ENCODE data around the gene LIN7A. TPM values are rescaled to one million over a fixed set of nuclear protein-coding genes. Genes with fewer than 3 reads are reported as not detected.

Gene LIN7A
- total RNA-seq, 1 donor from 2014 or later: 31.7 TPM

DNA sequence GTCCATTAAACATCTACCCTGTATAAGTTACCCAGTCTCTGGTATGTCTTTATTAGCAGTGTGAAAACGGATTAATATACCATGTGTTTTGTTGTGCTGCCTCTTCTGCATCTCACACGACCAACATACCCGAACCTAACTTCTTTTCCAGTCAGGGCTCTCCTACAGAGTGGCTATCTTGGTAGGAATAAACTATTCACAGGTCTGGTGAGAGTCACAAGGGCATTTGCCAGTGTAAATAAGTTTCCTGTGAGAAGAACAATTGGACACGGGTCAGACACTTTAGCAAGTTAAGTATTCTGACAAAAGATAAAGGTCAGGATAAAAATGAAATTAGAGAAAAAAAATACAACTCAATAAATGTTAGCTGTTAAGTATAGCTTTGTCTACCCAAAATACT, 160.1 kb downstream of the LIN7A start:
- no peaks in the 10 kb centered on the region for H3K27me3 ChIP-seq
- peaks cover 4% of the 10 kb centered on the region for H3K9me3 Mint-ChIP-seq
- no peaks in the 10 kb centered on the region for H3K36me3 Mint-ChIP-seq
- no peak overlapping the region for H3K4me3 ChIP-seq
- DNase-seq (ENCODE audit: low spot score): no peak
- H4K20me1 ChIP-seq (ENCODE audit: low read depth): no peaks in the 10 kb centered on the region
- H3K79me2 ChIP-seq (ENCODE audit: low read depth): no peaks in the 10 kb centered on the region
- H3K4me3 Mint-ChIP-seq: no peak overlapping the region
- H3F3A ChIP-seq (ENCODE audit: low read depth): peaks cover 16% of the 10 kb centered on the region
- H3K27me3 Mint-ChIP-seq (ENCODE audit: insufficient read depth, low read depth): no peaks in the 10 kb centered on the region
- TF ChIP-seq EZH2 (IDR thresholded peaks at IDR 0.05) (no peak), EZH2phosphoT487 (IDR thresholded peaks at IDR 0.05) (no peak)
- TF ChIP-seq, protein P1, sequence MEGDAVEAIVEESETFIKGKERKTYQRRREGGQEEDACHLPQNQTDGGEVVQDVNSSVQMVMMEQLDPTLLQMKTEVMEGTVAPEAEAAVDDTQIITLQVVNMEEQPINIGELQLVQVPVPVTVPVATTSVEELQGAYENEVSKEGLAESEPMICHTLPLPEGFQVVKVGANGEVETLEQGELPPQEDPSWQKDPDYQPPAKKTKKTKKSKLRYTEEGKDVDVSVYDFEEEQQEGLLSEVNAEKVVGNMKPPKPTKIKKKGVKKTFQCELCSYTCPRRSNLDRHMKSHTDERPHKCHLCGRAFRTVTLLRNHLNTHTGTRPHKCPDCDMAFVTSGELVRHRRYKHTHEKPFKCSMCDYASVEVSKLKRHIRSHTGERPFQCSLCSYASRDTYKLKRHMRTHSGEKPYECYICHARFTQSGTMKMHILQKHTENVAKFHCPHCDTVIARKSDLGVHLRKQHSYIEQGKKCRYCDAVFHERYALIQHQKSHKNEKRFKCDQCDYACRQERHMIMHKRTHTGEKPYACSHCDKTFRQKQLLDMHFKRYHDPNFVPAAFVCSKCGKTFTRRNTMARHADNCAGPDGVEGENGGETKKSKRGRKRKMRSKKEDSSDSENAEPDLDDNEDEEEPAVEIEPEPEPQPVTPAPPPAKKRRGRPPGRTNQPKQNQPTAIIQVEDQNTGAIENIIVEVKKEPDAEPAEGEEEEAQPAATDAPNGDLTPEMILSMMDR (IDR thresholded peaks at IDR 0.05): no peak
- H3K4me1 Mint-ChIP-seq: no peaks in the 10 kb centered on the region
- no peaks in the 10 kb centered on the region for H3K9me3 ChIP-seq (ENCODE audit: low read depth)
- no peaks in the 10 kb centered on the region for H3K36me3 ChIP-seq
- no peak overlapping the region for H3K4me2 ChIP-seq
- no peak overlapping the region for H3K27ac Mint-ChIP-seq
- H2AFZ ChIP-seq (replicated peaks): no peak overlapping the region
- peaks cover 23% of the 10 kb centered on the region for H3K4me1 ChIP-seq
- H3K27ac ChIP-seq: no peak overlapping the region
- no peak overlapping the region for H3K9ac ChIP-seq

DNA sequence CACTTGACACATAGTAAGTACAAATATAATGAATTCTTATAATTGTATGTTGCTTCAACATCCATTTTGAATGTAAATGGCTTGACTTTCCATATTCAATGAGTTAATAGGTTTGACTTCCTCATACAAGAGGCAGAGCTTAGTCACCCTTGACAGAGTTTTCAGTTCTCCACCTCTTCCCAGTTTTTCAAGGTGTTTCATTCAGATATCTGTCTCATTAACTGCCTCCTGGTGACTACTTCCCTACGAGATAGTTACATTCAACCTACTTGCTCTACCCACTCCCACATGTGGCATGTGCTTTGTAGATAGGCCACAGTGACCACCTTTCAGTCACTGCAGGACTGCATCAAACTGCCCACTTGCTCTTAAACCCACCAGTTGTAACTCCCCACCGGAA, 161.0 kb downstream of the LIN7A start:
- no peak for DNase-seq (ENCODE audit: low spot score)
- no peaks in the 10 kb centered on the region for H3K27me3 ChIP-seq
- TF ChIP-seq EZH2phosphoT487 (IDR thresholded peaks at IDR 0.05) (no peak), EZH2 (IDR thresholded peaks at IDR 0.05) (no peak)
- TF ChIP-seq, protein P1 (IDR thresholded peaks at IDR 0.05): no peak
- H3K4me2 ChIP-seq: no peak overlapping the region
- H3K27me3 Mint-ChIP-seq (ENCODE audit: insufficient read depth, low read depth): no peaks in the 10 kb centered on the region
- no peaks in the 10 kb centered on the region for H3K9me3 ChIP-seq (ENCODE audit: low read depth)
- no peak overlapping the region for H3K27ac ChIP-seq
- H4K20me1 ChIP-seq (ENCODE audit: low read depth): no peaks in the 10 kb centered on the region
- no peak overlapping the region for H3K4me3 Mint-ChIP-seq
- H3K9ac ChIP-seq: no peak overlapping the region
- no peak overlapping the region for H2AFZ ChIP-seq (replicated peaks)
- no peak overlapping the region for H3K4me3 ChIP-seq
- H3F3A ChIP-seq (ENCODE audit: low read depth): peaks cover 7% of the 10 kb centered on the region
- peaks cover 2% of the 10 kb centered on the region for H3K9me3 Mint-ChIP-seq
- H3K36me3 Mint-ChIP-seq: no peaks in the 10 kb centered on the region
- H3K36me3 ChIP-seq: no peaks in the 10 kb centered on the region
- no peaks in the 10 kb centered on the region for H3K79me2 ChIP-seq (ENCODE audit: low read depth)
- peak overlapping the region; percentile 18 for H3K27ac Mint-ChIP-seq
- H3K4me1 ChIP-seq: peaks cover 18% of the 10 kb centered on the region
- no peaks in the 10 kb centered on the region for H3K4me1 Mint-ChIP-seq

DNA sequence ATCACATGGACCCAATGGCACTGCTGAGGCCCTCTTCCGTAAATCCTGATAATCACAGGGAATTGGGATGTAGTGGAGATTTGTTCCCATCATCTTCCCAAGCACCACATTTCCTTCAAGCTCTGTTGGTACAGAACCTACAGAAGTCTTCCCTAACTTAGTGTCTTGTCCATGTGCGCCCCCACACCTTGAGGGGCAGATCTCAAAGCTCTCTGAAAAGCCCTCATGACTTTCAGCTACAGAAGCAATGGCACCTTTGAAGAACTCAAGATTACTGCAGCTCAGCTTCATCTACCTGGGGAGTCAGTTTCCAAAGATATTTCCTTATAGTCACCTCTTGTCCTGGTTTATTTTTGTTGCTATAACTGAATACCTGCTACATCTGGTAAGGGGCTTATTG, 166.8 kb downstream of the LIN7A start:
- TF ChIP-seq EZH2 (IDR thresholded peaks at IDR 0.05) (no peak), EZH2phosphoT487 (IDR thresholded peaks at IDR 0.05) (no peak)
- TF ChIP-seq, protein P1 (IDR thresholded peaks at IDR 0.05): no peak
- peaks cover 5% of the 10 kb centered on the region for H3K4me1 Mint-ChIP-seq
- H2AFZ ChIP-seq (replicated peaks): no peak overlapping the region
- no peaks in the 10 kb centered on the region for H3K79me2 ChIP-seq (ENCODE audit: low read depth)
- no peaks in the 10 kb centered on the region for H4K20me1 ChIP-seq (ENCODE audit: low read depth)
- H3K9me3 ChIP-seq (ENCODE audit: low read depth): no peaks in the 10 kb centered on the region
- no peak overlapping the region for H3K27ac ChIP-seq
- no peak for DNase-seq (ENCODE audit: low spot score)
- no peaks in the 10 kb centered on the region for H3K9me3 Mint-ChIP-seq
- no peaks in the 10 kb centered on the region for H3K36me3 ChIP-seq
- H3K27me3 ChIP-seq: no peaks in the 10 kb centered on the region
- no peak overlapping the region for H3K4me3 Mint-ChIP-seq
- no peaks in the 10 kb centered on the region for H3K27me3 Mint-ChIP-seq (ENCODE audit: insufficient read depth, low read depth)
- H3K27ac Mint-ChIP-seq: no peak overlapping the region
- H3F3A ChIP-seq (ENCODE audit: low read depth): peaks cover 3% of the 10 kb centered on the region
- no peak overlapping the region for H3K4me2 ChIP-seq
- no peak overlapping the region for H3K9ac ChIP-seq
- no peak overlapping the region for H3K4me3 ChIP-seq
- peaks cover 7% of the 10 kb centered on the region for H3K4me1 ChIP-seq
- no peaks in the 10 kb centered on the region for H3K36me3 Mint-ChIP-seq
